PC-3 (cell line): Measurements from ENCODE around the gene PSTPIP2. TPM values are rescaled to one million over a fixed set of nuclear protein-coding genes. Genes with fewer than 3 reads are reported as not detected.
A peak's percentile ranks its signal among the peaks of the same experiment; 100 is the strongest.

ENCODE experiments used
- ATAC-seq: fragments of 200-7000 bp; cut with Tn5 transposase; 2 replicates; pipeline ENCODE4 v1.9.1; 2020; ENCODE audit warnings: mild to moderate bottlenecking, moderate library complexity
- BruUV-seq: library from RNA; stranded (reverse); fragments of 400-500 nt; replicated peaks from 2 replicates; lab custom pipeline; 2021; lab: Mats Ljungman, UMichigan
- CTCF ChIA-PET: fragments of 300-600 bp; sonication (Branson Sonifier 250); formaldehyde crosslinking; loops from one replicate; lab custom pipeline; 2022; ENCODE audit warnings: antibody characterized with exemption; lab: Charles Lee
- POLR2A ChIA-PET: fragments of 300-600 bp; sonication (Branson Sonifier 250); formaldehyde crosslinking; loops from one replicate; lab custom pipeline; 2022; ENCODE audit warnings: antibody characterized with exemption; ENCODE audit not compliant: unreplicated experiment; lab: Charles Lee
- DNase-seq: peaks from one replicate; pipeline ENCODE4 v3.0.0-alpha.2; 2015
- H2AFZ ChIP-seq: fragments of 300-600 bp; sonication (generic); 2 replicates; pipeline ENCODE4 v1.6.0; 2016; ENCODE audit warnings: antibody characterized with exemption, low read length
- H3F3A ChIP-seq: fragments of 300-600 bp; sonication (generic); one replicate; pipeline ENCODE4 v1.6.0; 2017; ENCODE audit warnings: antibody characterized with exemption, low read length, control low read depth, mild to moderate bottlenecking; ENCODE audit not compliant: unreplicated experiment
- H3K27ac ChIP-seq: fragments of 300-600 bp; sonication (generic); 2 replicates; pipeline ENCODE4 v1.5.1; 2016; ENCODE audit warnings: mild to moderate bottlenecking, low read length
- H3K27me3 ChIP-seq: fragments of 300-600 bp; sonication (generic); 2 replicates; pipeline ENCODE4 v1.6.1; 2016; ENCODE audit warnings: low read length, mixed read lengths
- H3K36me3 ChIP-seq: fragments of 300-600 bp; sonication (generic); 2 replicates; pipeline ENCODE4 v1.6.1; 2016; ENCODE audit warnings: low read depth, mixed run types, low read length, mixed read lengths
- H3K4me1 ChIP-seq: fragments of 300-600 bp; sonication (generic); 2 replicates; pipeline ENCODE4 v1.5.1; 2016; ENCODE audit warnings: low read length; ENCODE audit not compliant: insufficient read depth
- H3K4me2 ChIP-seq: fragments of 300-600 bp; sonication (generic); 2 replicates; pipeline ENCODE4 v1.6.0; 2016; ENCODE audit warnings: low read length
- H3K4me3 ChIP-seq: fragments of 300-600 bp; sonication (generic); 2 replicates; pipeline ENCODE4 v1.5.1; 2016; ENCODE audit warnings: mild to moderate bottlenecking, low read length, mixed read lengths
- H3K79me2 ChIP-seq: fragments of 300-600 bp; sonication (generic); 2 replicates; pipeline ENCODE4 v1.6.1; 2017; ENCODE audit warnings: low read length, mixed read lengths
- H3K9ac ChIP-seq: fragments of 300-600 bp; sonication (generic); 2 replicates; pipeline ENCODE4 v1.6.0; 2016; ENCODE audit warnings: mild to moderate bottlenecking, low read length
- H3K9me2 ChIP-seq: fragments of 300-600 bp; sonication (generic); replicated peaks from 2 replicates; pipeline ENCODE4 v1.6.1; 2016; ENCODE audit warnings: mixed run types, low read length, mixed read lengths
- H3K9me3 ChIP-seq: fragments of 300-600 bp; sonication (generic); 2 replicates; pipeline ENCODE4 v1.6.1; 2016; ENCODE audit warnings: low read length, mixed read lengths
- H4K20me1 ChIP-seq: fragments of 300-600 bp; sonication (generic); 2 replicates; pipeline ENCODE4 v1.6.1; 2016; ENCODE audit warnings: low read length, mixed read lengths
- EZH2 ChIP-seq: fragments of 300-600 bp; sonication (generic); IDR thresholded peaks from one replicate; pipeline ENCODE4 v1.6.1; 2017; ENCODE audit warnings: antibody characterized with exemption, mild to moderate bottlenecking, low read length; ENCODE audit not compliant: unreplicated experiment
- EZH2phosphoT487 ChIP-seq: fragments of 300-600 bp; sonication (generic); IDR thresholded peaks from 2 replicates; pipeline ENCODE4 v1.6.1; 2018; ENCODE audit warnings: mild to moderate bottlenecking, antibody characterized with exemption, low read length, borderline replicate concordance
- intact Hi-C: fragments of 100-400 bp; cut with micrococcal nuclease; formaldehyde crosslinking; loops from 2 replicates; pipeline ENCODE4 v1.9.0; 2023
- total RNA-seq: library from RNA; depleted of rRNA; stranded (reverse); fragments of >200 nt; gene quantifications from 2 replicates; pipeline ENCODE4 v1.2.3, GENCODE V29; 2014
- TF ChIP-seq, protein P1 (sequence below): fragments of 300-600 bp; sonication (generic); conservative IDR thresholded peaks from 2 replicates; pipeline ENCODE4 v1.5.1; 2017; ENCODE audit warnings: antibody characterized with exemption, low read depth, mild to moderate bottlenecking, low read length

PSTPIP2 gene
- total RNA-seq, 1 experiment from 2014 or later: 0.11 TPM

DNA sequence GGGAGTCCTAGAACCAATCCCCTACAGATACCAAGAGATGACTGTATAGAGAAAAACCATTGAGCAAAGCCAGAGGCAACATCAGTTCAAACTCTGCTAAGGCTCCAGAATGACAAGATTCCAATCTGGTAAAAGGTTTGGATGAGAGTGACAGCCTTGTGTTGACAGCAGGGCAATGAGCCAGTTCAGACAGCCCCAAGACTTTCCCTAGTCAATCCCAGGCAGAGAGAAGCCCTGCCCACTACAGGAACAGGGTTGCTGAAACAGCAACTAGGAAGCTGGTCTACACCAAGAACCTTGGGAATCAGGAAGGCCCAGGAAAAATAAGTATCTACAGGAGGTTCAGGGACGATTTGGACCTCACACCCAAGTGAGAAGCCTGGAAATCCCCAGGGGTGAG, 3.3 kb downstream of the PSTPIP2 start:
- Histone ChIP-seq H3K79me2 (no peaks in the 10 kb centered on the region), H2AFZ (no peak overlapping the region), H4K20me1 (no peaks in the 10 kb centered on the region), H3K9me2 (no peaks in the 10 kb centered on the region), H3K4me2 (no peak overlapping the region), H3K36me3 (no peaks in the 10 kb centered on the region; the same call in 1 of the 2 replicates), H3K27me3 (no peaks in the 10 kb centered on the region), H3K4me3 (no peak overlapping the region), H3F3A (no peaks in the 10 kb centered on the region), H3K4me1 (no peaks in the 10 kb centered on the region), H3K27ac (no peak overlapping the region), H3K9me3 (no peaks in the 10 kb centered on the region), H3K9ac (no peak overlapping the region)
- DNase-seq (no peak), ATAC-seq (no peak)
- CTCF ChIA-PET: no interaction called here
- intact Hi-C loops: no loop called here
- no TSS peak for BruUV-seq
- TF ChIP-seq, protein P1, sequence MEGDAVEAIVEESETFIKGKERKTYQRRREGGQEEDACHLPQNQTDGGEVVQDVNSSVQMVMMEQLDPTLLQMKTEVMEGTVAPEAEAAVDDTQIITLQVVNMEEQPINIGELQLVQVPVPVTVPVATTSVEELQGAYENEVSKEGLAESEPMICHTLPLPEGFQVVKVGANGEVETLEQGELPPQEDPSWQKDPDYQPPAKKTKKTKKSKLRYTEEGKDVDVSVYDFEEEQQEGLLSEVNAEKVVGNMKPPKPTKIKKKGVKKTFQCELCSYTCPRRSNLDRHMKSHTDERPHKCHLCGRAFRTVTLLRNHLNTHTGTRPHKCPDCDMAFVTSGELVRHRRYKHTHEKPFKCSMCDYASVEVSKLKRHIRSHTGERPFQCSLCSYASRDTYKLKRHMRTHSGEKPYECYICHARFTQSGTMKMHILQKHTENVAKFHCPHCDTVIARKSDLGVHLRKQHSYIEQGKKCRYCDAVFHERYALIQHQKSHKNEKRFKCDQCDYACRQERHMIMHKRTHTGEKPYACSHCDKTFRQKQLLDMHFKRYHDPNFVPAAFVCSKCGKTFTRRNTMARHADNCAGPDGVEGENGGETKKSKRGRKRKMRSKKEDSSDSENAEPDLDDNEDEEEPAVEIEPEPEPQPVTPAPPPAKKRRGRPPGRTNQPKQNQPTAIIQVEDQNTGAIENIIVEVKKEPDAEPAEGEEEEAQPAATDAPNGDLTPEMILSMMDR: no peak
- TF ChIP-seq EZH2 (no peak), EZH2phosphoT487 (no peak)
- POLR2A ChIA-PET: no interaction called here

DNA sequence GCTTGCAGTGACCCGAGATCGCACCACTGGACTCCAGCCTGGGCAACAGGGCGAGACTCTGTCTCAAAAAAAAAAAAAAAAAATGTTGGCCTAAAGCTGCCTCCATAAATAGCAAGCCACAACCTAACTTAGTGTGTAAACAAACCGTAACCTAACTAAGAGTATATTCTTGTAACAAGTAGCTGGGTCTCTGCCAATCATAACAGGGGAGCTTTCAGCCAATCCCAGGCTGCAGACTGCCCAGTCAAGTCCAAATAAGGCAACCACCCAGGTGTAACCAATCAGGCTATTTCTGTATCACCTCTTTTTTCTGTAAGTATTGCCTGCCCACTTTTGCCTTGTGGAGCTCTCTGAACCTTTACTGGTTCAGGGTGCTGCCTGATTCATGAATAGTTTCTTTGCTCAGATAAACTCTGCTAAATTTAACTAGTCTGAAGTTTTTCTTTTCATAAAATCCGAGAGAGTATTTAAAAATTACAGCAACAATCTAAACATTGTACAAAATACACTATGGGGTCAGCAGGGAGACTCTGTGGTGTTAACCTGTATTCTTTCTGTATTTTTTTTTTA, 4.5 kb downstream of the PSTPIP2 start:
- Histone ChIP-seq H3K27ac (no peak overlapping the region), H3K4me1 (no peaks in the 10 kb centered on the region), H3K9ac (no peak overlapping the region), H4K20me1 (no peaks in the 10 kb centered on the region), H3K4me2 (no peak overlapping the region), H3K9me2 (no peaks in the 10 kb centered on the region), H3K9me3 (no peaks in the 10 kb centered on the region), H2AFZ (no peak overlapping the region), H3K27me3 (no peaks in the 10 kb centered on the region), H3K4me3 (no peak overlapping the region), H3K79me2 (no peaks in the 10 kb centered on the region), H3F3A (no peaks in the 10 kb centered on the region), H3K36me3 (no peaks in the 10 kb centered on the region)
- ATAC-seq (peak; percentile 50), DNase-seq (peak; percentile 15)
- CTCF ChIA-PET: interaction anchor here (0.7 kb wide), 1 partner anchor 93 kb away, joined by 5 read pairs; no protein-coding TSS in a partner anchor
- TF ChIP-seq, protein P1: no peak
- TF ChIP-seq EZH2 (no peak), EZH2phosphoT487 (no peak)
- intact Hi-C loops: no loop called here
- POLR2A ChIA-PET: no interaction called here
- BruUV-seq: no TSS peak

DNA sequence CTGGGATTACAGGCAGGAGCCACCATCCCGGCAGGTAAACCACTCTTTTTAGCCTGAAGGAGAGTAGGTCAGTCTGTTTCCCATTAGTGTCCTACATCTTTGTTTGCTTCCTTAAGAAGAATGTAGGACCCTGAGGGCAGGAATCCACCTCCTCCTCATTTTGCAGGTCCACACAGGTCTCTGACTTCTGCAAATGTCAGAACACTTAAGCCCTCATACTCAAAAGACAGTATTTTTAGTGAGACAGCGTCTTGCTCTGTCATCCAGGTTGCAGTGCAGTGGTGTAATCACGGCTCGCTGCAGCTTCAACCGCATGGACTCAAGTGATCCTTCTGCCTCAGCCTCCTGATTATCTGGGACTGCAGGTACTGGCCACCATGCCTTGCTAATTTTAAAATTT, 9.3 kb downstream of the PSTPIP2 start:
- TF ChIP-seq, protein P1: no peak
- TF ChIP-seq EZH2 (no peak), EZH2phosphoT487 (no peak)
- BruUV-seq: no TSS peak
- no peak overlapping the region for H3K4me3 ChIP-seq
- intact Hi-C loops: no loop called here
- no peak overlapping the region for H3K4me2 ChIP-seq
- H4K20me1 ChIP-seq: no peaks in the 10 kb centered on the region
- H3K27ac ChIP-seq: no peak overlapping the region
- H2AFZ ChIP-seq: no peak overlapping the region
- no peak overlapping the region for H3K9ac ChIP-seq
- no peaks in the 10 kb centered on the region for H3K79me2 ChIP-seq
- CTCF ChIA-PET: no interaction called here
- H3K27me3 ChIP-seq: no peaks in the 10 kb centered on the region
- POLR2A ChIA-PET: no interaction called here
- H3K36me3 ChIP-seq: no peaks in the 10 kb centered on the region
- no peaks in the 10 kb centered on the region for H3K9me2 ChIP-seq
- ATAC-seq (no peak), DNase-seq (no peak)
- no peaks in the 10 kb centered on the region for H3F3A ChIP-seq
- H3K9me3 ChIP-seq: no peaks in the 10 kb centered on the region
- H3K4me1 ChIP-seq: no peaks in the 10 kb centered on the region
